Right lobe of liver (tissue), 6 donors: ENCODE data around the gene GARIN5A. TPM values are rescaled to one million over a fixed set of nuclear protein-coding genes. Genes with fewer than 3 reads are reported as not detected.

Experiments used
- ATAC-seq, 4 donors: fragments of 200-7000 bp; cut with Tn5 transposase; one replicate each; pipeline ENCODE4 v1.9.1; 2020; ENCODE audit warnings: mild to moderate bottlenecking in 4 of 4, moderate library complexity in 4 of 4
- DNase-seq, 3 donors: peaks; one replicate each; pipeline ENCODE4 v3.0.0-alpha.2; 2020
- H3K27ac ChIP-seq, 3 donors: fragments of 200-600 bp; one replicate each; pipeline ENCODE4 v1.8.0; 2022
- H3K27me3 ChIP-seq, 2 donors: fragments of 200-600 bp; one replicate each; pipeline ENCODE4 v1.8.0; 2022
- H3K36me3 ChIP-seq, 4 donors: fragments of 200-600 bp; sonication (generic) in 1 of 4; one replicate each; pipeline versions ENCODE4 v1.5.1 to v1.8.0; 2017 to 2022; ENCODE audit warnings: control low read depth in 1 of 4
- H3K4me1 ChIP-seq, 4 donors: fragments of 200-600 bp; sonication (generic) in 1 of 4; one replicate each; pipeline versions ENCODE4 v1.5.1 to v1.8.0; 2017 to 2022; ENCODE audit warnings: control low read depth in 1 of 4
- H3K4me3 ChIP-seq, 3 donors: fragments of 200-600 bp; one replicate each; pipeline ENCODE4 v1.8.0; 2022
- H3K9me3 ChIP-seq, 4 donors: fragments of 200-600 bp; sonication (generic) in 1 of 4; one replicate each; pipeline versions ENCODE4 v1.5.1 to v1.8.0; 2017 to 2022; ENCODE audit warnings: control low read depth in 1 of 4
- POLR2A ChIP-seq: fragments of 450-650 bp; IDR thresholded peaks from one replicate; pipeline ENCODE4 v1.6.1; 2017; ENCODE audit warnings: antibody characterized with exemption, mild to moderate bottlenecking
- WGBS: methylation state at CpG from one replicate; pipeline ENCODE4 v1.1.6; 2018; ENCODE audit warnings: low coverage, low lambda C conversion rate; ENCODE audit not compliant: insufficient coverage; ENCODE audit errors: missing lambda C conversion rate; 5-methylcytosine and 5-hydroxymethylcytosine counted together
- intact Hi-C, 2 donors: fragments of 100-400 bp; cut with DNase I; formaldehyde crosslinking; loops; one replicate each; pipeline versions ENCODE4 v1.11.2 to v1.14.1; 2022
- long read RNA-seq: library from polyadenylated mRNA; unstranded; transcript quantifications from one replicate; pipeline ENCODE4 v2.0.0, GENCODE V29; 2019
- total RNA-seq, 6 experiments: library from RNA; depleted of rRNA in 2 of 6; stranded (reverse); fragments of >200 nt in 2 of 6; fragmentation: NEBNext Ultra II Directional in 3 of 6; extraction: Animal tissue kit (Norgen Biotek cat#: 25700) in 3 of 6; gene quantifications; one replicate each; pipeline versions ENCODE4 v1.1.0 to v1.2.4, GENCODE V29; 2016 to 2023
- TF ChIP-seq, protein P1 (sequence below), 4 donors: fragments of 200-600 bp in 3 of 4; fragments of 450-650 bp in 1 of 4; IDR thresholded peaks; one replicate each; pipeline versions ENCODE4 v1.5.1 to v1.8.0; 2016 to 2022; ENCODE audit warnings: antibody characterized with exemption in 4 of 4, mild to moderate bottlenecking in 2 of 4
- donor health status: DM: no; HTN: yes; CAD: no.
- donor health status: DM: no; HTN: no; CAD: no.
- donor health status: DM: no; HTN: no; CAD: no.
- donor health status: DM: no; HTN: yes; CAD: no.
- donor health status: DM: no; HTN: yes; CAD: no.

GARIN5A gene
- 1 to 10 TPM in 5 of 6 experiments, under 1 TPM in 1; 0.68 to 2.3 (median 1.5) TPM for total RNA-seq
- long read RNA-seq, partial matches to known transcripts, result 0 of 1 reads
- long read RNA-seq, other reads (novel, unspliced or antisense), result 0 of 1 reads

DNA sequence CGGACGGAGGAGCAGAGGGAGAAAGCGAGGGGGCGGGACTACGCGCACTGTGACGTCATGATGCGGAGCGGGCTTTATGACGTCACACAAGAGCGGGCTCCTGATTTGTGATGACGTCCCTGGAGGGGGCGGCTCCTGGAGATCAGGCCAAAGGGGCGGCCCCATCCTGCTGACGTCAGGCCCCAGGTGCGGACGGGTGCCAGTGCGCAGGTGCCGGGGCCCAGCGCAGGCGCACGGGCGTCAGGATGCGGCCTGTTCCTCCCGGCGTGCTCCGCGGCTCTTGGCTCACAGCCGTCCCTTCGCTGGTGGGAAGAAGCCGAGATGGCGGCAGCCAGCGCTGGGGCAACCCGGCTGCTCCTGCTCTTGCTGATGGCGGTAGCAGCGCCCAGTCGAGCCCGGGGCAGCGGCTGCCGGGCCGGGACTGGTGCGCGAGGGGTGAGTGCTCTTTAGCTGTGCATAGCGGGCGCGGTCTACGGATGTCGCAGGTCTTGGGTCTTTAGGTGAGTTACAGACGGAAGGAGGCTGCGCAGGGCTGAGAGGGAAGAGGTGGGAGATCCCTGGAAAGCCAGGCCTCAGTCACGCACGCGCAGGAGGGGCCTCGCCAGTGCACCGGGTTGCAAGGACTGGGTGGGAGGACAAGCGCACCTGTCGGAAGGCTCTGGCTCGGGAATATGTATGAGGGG lies at the start of gene GARIN5A, which contains the start of gene EMC10:
Gene GARIN5A (minus strand): TSS at position 625 of the 683 bp plus-strand sequence. CDS start 460 bp downstream, at position 165.
Gene EMC10 (plus strand): TSS at position 284 of the 683 bp plus-strand sequence. CDS start 38 bp downstream, at position 322.
- DNase-seq (peak; percentile 89 to 92 (median 90)), ATAC-seq (peak; percentile 87 to 94 (median 94))
- Histone ChIP-seq H3K27me3 (no peaks in the 10 kb centered on the region), H3K27ac (peak within 1 kb of the TSS in 2 of 3 donors; percentile 37 to 56), H3K4me3 (peak within 1 kb of the TSS; percentile 79 to 99 (median 91)), H3K9me3 (no peaks in the 10 kb centered on the region), H3K36me3 (peaks cover 3 to 22% (median 7%) of the 10 kb centered on the region in 4 donors), H3K4me1 (peaks cover 0 to 6% (median 2%) of the 10 kb centered on the region in 4 donors)
- intact Hi-C loops, result no loop called here
- peak; percentile 61 for TF ChIP-seq POLR2A
- TF ChIP-seq, protein P1, sequence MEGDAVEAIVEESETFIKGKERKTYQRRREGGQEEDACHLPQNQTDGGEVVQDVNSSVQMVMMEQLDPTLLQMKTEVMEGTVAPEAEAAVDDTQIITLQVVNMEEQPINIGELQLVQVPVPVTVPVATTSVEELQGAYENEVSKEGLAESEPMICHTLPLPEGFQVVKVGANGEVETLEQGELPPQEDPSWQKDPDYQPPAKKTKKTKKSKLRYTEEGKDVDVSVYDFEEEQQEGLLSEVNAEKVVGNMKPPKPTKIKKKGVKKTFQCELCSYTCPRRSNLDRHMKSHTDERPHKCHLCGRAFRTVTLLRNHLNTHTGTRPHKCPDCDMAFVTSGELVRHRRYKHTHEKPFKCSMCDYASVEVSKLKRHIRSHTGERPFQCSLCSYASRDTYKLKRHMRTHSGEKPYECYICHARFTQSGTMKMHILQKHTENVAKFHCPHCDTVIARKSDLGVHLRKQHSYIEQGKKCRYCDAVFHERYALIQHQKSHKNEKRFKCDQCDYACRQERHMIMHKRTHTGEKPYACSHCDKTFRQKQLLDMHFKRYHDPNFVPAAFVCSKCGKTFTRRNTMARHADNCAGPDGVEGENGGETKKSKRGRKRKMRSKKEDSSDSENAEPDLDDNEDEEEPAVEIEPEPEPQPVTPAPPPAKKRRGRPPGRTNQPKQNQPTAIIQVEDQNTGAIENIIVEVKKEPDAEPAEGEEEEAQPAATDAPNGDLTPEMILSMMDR (IDR thresholded peaks at IDR 0.05), result no peak
- WGBS, result 5% methylated on average over 11 of the region's 58 CpGs

GRCh38 chr19:50522881-50523280 lies 46.2 kb upstream of the GARIN5A start:
- Histone ChIP-seq H3K27ac (no peak overlapping the region), H3K4me3 (no peak overlapping the region), H3K27me3 (no peaks in the 10 kb centered on the region), H3K36me3 (no peaks in the 10 kb centered on the region), H3K4me1 (no peaks in the 10 kb centered on the region), H3K9me3 (no peaks in the 10 kb centered on the region)
- ATAC-seq (no peak), DNase-seq (peak in 1 of 3 donors; percentile 45)
- intact Hi-C loops, result no loop called here
- 88% methylated on average over 7 of the region's 10 CpGs for WGBS
- TF ChIP-seq, protein P1 (IDR thresholded peaks at IDR 0.05), result no peak
- no peak for TF ChIP-seq POLR2A

DNA sequence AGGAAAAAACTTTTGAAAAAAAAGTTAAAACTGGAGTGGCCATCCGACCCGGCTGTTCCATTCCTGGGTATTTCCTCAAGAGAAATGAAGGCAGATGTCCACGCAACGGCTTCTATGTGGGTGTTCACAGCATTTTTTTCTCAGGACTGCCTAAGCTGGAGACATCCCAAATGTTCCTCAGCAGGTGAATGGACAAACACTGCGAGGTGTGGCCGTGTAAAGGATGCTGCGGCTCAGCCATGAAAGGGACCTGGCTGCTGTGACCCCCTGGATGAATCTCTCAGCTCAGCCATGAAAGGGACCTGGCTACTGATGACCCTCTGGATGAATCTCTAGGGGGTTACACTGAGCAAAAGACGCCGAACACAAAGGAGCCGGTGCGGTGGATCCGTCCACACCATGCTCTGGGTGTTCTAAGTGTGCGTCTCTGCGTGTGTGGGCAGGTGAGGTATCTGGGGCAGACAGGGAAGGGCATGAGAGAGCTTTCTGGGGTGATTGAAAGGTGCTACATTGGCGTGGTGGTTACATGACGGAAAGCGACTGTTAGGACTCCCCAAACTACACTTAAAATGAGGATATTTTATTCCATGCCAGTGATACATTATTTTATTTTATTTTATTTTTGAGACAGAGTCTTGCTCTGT lies 44.3 kb upstream of the GARIN5A start:
- 64% methylated on average over 5 of the region's 17 CpGs for WGBS

DNA sequence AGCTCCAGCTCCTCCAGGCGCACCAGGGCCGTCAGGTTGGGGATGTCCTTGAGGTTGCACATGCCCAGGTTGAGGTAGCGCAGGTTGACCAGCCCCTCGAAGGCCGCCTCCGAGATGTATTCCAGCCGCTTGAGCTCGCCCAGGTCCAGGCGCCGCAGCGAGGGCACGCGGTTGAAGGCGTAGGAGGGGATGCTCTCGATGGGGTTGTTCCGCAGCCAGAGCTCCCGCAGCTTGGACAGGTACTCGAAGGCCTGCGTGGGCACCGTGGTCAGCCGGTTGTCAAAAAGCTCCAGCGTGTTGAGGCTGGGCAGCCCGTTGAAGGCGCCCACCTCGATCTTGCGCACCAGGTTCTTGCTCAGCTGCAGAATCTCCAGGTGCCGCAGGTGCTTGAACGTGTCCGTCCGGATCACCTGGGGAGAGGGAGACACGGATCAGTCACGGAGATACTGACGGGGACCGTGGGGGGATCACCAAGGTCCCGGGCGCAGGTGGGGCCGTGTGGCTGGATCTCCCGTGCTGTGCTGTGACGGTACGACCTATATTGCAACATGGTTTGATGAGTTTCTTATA lies 42.4 kb upstream of the GARIN5A start:
- Histone ChIP-seq H3K9me3 (no peaks in the 10 kb centered on the region), H3K4me1 (no peaks in the 10 kb centered on the region), H3K27me3 (no peaks in the 10 kb centered on the region), H3K4me3 (no peak overlapping the region), H3K36me3 (no peaks in the 10 kb centered on the region), H3K27ac (no peak overlapping the region)
- DNase-seq, result no peak
- TF ChIP-seq POLR2A, result no peak
- TF ChIP-seq, protein P1 (IDR thresholded peaks at IDR 0.05), result no peak
- no peak for ATAC-seq
- 86% methylated on average over 19 of the region's 40 CpGs for WGBS
- intact Hi-C loops, result no loop called here

More for the DNA sequence above, 44.3 kb upstream of the GARIN5A start:
- Histone ChIP-seq H3K4me3 (no peak overlapping the region), H3K27me3 (no peaks in the 10 kb centered on the region), H3K4me1 (no peaks in the 10 kb centered on the region), H3K9me3 (no peaks in the 10 kb centered on the region), H3K27ac (no peak overlapping the region), H3K36me3 (no peaks in the 10 kb centered on the region)
- ATAC-seq, result no peak
- intact Hi-C loops, result no loop called here
- TF ChIP-seq, protein P1 (IDR thresholded peaks at IDR 0.05), result no peak
- peak in 1 of 3 donors; percentile 11 for DNase-seq
